HepG2 (cell line): ENCODE results near the gene SEC24B. TPM values are rescaled to one million over a fixed set of nuclear protein-coding genes. Genes with fewer than 3 reads are reported as not detected.

Experiments
- ADNP ChIP-seq: sonication (generic); formaldehyde crosslinking; IDR thresholded peaks from 2 replicates; pipeline ENCODE4 v1.4.0; 2020; ENCODE audit warnings: missing genetic modification reagents
- GLI4 ChIP-seq: sonication (generic); formaldehyde crosslinking; IDR thresholded peaks from 2 replicates; pipeline ENCODE4 v1.5.1; 2020; ENCODE audit warnings: missing genetic modification reagents, mild to moderate bottlenecking, moderate library complexity, borderline replicate concordance
- HNF1A ChIP-seq, 2 experiments: sonication (generic) in 1 of 2; formaldehyde crosslinking in 1 of 2; IDR thresholded peaks; 2 replicates each; pipeline versions ENCODE4 v1.4.0 to v1.6.1; 2016 to 2020; ENCODE audit warnings: borderline replicate concordance in 1 of 2, low read depth in 1 of 2, mild to moderate bottlenecking in 1 of 2, missing genetic modification reagents in 1 of 2
- JARID2 ChIP-seq: sonication (generic); formaldehyde crosslinking; IDR thresholded peaks from 2 replicates; pipeline ENCODE4 v1.8.1; 2023; ENCODE audit warnings: missing genetic modification reagents, inconsistent platforms; ENCODE audit not compliant: insufficient replicate concordance
- KMT2B ChIP-seq: IDR thresholded peaks from 2 replicates; pipeline ENCODE4 v1.6.1; 2016; ENCODE audit warnings: missing genetic modification reagents, missing compliant biosample characterization
- PAF1 ChIP-seq: IDR thresholded peaks from 2 replicates; pipeline ENCODE4 v1.6.1; 2016; ENCODE audit warnings: missing genetic modification reagents, missing compliant biosample characterization
- PHF20 ChIP-seq: sonication (generic); formaldehyde crosslinking; IDR thresholded peaks from 2 replicates; pipeline ENCODE4 v1.5.0; 2020; ENCODE audit warnings: mild to moderate bottlenecking, missing genetic modification reagents
- TMF1 ChIP-seq: sonication (generic); formaldehyde crosslinking; IDR thresholded peaks from 2 replicates; pipeline ENCODE4 v1.8.1; 2022; ENCODE audit warnings: low read depth, missing genetic modification reagents
- UBTF ChIP-seq: sonication (generic); formaldehyde crosslinking; IDR thresholded peaks from 2 replicates; pipeline ENCODE4 v1.4.0; 2020; ENCODE audit warnings: mild to moderate bottlenecking, missing genetic modification reagents
- ZNF230 ChIP-seq: sonication (generic); formaldehyde crosslinking; IDR thresholded peaks from 2 replicates; pipeline ENCODE4 v1.4.0; 2020; ENCODE audit warnings: mild to moderate bottlenecking, missing genetic modification reagents
- ZNF354B ChIP-seq: sonication (generic); formaldehyde crosslinking; IDR thresholded peaks from 2 replicates; pipeline ENCODE4 v1.8.0; 2022; ENCODE audit warnings: mild to moderate bottlenecking, missing genetic modification reagents
- ZNF777 ChIP-seq: sonication (generic); formaldehyde crosslinking; IDR thresholded peaks from 2 replicates; pipeline ENCODE4 v1.4.0; 2020; ENCODE audit warnings: missing genetic modification reagents
- polyA plus RNA-seq, 8 experiments: library from polyadenylated mRNA; depleted of rRNA in 3 of 8; stranded (reverse) in 7 of 8; unstranded in 1 of 8; fragments of >200 nt; fragmentation: Illumina TruSeq in 4 of 8; extraction: Trizol in 4 of 8; gene quantifications; 2 replicates each; pipeline versions ENCODE4 v1.2.1 to v1.2.3, GENCODE V29; 2011 to 2016; ENCODE audit warnings: low read depth in 4 of 8, missing spikeins in 1 of 8, mixed read lengths in 1 of 8; ENCODE audit not compliant: insufficient read depth in 1 of 8
- total RNA-seq, 5 experiments: library from RNA; depleted of rRNA; stranded (reverse); fragments of >200 nt; fragmentation: Illumina TruSeq; extraction: Trizol; gene quantifications; 2 replicates each; pipeline ENCODE4 v1.2.3, GENCODE V29; 2016; ENCODE audit warnings: low read depth in 1 of 5
- TF ChIP-seq, protein P1 (sequence below), 2 experiments: sonication (generic) in 1 of 2; formaldehyde crosslinking in 1 of 2; IDR thresholded peaks; 2 replicates each; pipeline versions ENCODE4 v1.4.0 to v1.6.1; 2018 to 2020; ENCODE audit warnings: missing genetic modification reagents in 2 of 2, borderline replicate concordance in 1 of 2, low read depth in 1 of 2, mild to moderate bottlenecking in 1 of 2, missing biosample characterization in 1 of 2
- TF ChIP-seq, protein P2 (sequence below): sonication (generic); formaldehyde crosslinking; IDR thresholded peaks from 2 replicates; pipeline ENCODE4 v1.4.0; 2020; ENCODE audit warnings: missing genetic modification reagents, mild to moderate bottlenecking, borderline replicate concordance

Gene SEC24B
- total and polyA plus RNA-seq, 2 of the 13 experiments (the other 11 are each of a cell fraction or from before 2014, with no cell fraction given) = 14.6 to 39.0 TPM

DNA sequence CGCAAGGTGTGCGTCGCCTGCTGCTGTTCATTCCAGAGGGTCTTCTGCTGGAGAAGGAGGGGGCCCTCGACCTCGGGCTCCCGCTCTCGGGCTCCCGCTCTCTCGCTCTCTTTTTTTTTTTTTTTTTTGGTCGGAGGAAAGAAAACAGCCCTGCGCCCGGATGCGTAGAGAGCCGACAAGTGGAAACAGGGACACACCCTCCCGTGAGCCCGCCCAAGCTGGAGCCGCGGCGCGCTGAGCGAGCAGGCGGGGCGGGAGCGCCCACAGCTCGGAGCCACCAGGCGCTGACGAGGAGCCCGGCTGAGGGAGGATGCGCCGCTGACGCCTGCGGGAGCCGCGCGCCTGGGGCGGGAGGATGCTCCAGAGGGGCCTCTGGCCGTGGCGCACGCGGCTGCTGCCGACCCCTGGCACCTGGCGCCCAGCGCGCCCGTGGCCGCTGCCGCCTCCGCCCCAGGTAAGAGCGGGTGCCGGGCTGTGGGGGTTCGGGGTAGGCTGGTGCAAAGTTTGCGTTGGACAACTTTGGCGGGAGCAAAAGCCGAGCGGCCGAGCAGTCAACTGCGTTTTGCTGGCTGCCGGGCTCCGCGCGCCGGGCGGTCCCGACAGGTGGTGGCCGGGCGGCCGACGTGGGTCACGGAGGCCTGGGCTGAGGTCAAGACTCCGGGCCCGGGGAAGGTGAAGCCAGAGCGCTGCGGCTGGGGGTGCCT lies 126.5 kb downstream of the SEC24B start, which contains the start of gene MCUB (continued):
- TF ChIP-seq PAF1 (CRISPR knock-in tag) = no peak
- no peak for TF ChIP-seq ADNP (CRISPR knock-in tag)
- TF ChIP-seq GLI4 (CRISPR knock-in tag) = 0 out of 2 replicates have a peak, but pooled peaks have one; percentile 38
- TF ChIP-seq, protein P1, sequence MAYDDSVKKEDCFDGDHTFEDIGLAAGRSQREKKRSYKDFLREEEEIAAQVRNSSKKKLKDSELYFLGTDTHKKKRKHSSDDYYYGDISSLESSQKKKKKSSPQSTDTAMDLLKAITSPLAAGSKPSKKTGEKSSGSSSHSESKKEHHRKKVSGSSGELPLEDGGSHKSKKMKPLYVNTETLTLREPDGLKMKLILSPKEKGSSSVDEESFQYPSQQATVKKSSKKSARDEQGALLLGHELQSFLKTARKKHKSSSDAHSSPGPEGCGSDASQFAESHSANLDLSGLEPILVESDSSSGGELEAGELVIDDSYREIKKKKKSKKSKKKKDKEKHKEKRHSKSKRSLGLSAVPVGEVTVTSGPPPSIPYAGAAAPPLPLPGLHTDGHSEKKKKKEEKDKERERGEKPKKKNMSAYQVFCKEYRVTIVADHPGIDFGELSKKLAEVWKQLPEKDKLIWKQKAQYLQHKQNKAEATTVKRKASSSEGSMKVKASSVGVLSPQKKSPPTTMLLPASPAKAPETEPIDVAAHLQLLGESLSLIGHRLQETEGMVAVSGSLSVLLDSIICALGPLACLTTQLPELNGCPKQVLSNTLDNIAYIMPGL (CRISPR knock-in tag; IDR thresholded peaks at IDR 0.05; ENCODE audit: borderline replicate concordance in 1 of 2, low read depth in 1 of 2) = peak in 1 of 2 experiments; percentile 19; a peak in 1 of 4 replicates
- 0 out of 2 replicates have a peak, but pooled peaks have one; percentile 42 for TF ChIP-seq ZNF230 (CRISPR knock-in tag)
- TF ChIP-seq PHF20 (CRISPR knock-in tag) = peak; percentile 9; the same call in 1 of the 2 replicates
- TF ChIP-seq, protein P2, sequence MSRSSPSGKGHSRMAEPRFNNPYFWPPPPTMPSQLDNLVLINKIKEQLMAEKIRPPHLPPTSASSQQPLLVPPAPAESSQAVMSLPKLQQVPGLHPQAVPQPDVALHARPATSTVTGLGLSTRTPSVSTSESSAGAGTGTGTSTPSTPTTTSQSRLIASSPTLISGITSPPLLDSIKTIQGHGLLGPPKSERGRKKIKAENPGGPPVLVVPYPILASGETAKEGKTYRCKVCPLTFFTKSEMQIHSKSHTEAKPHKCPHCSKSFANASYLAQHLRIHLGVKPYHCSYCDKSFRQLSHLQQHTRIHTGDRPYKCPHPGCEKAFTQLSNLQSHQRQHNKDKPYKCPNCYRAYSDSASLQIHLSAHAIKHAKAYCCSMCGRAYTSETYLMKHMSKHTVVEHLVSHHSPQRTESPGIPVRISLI = peak; percentile 91
- TF ChIP-seq HNF1A (IDR thresholded peaks at IDR 0.05; ENCODE audit: low read depth) = no peak
- 0 out of 2 replicates have a peak, but pooled peaks have one; percentile 20 for TF ChIP-seq HNF1A (CRISPR knock-in tag; IDR thresholded peaks at IDR 0.05; ENCODE audit: borderline replicate concordance)
- TF ChIP-seq KMT2B = peak; percentile 45
- TF ChIP-seq TMF1 (CRISPR knock-in tag) = 0 out of 2 replicates have a peak, but pooled peaks have one; percentile 24
- peak; percentile 91; the same call in 1 of the 2 replicates for TF ChIP-seq UBTF (CRISPR knock-in tag)
- no peak for TF ChIP-seq ZNF354B (CRISPR knock-in tag)
- TF ChIP-seq JARID2 (CRISPR knock-in tag) = no peak
- TF ChIP-seq ZNF777 = peak; percentile 33; the same call in 1 of the 2 replicates
